GM21381 (cell line): ENCODE results near the gene DLG2.

ENCODE experiments used
- ATAC-seq: cut with Tn5 transposase; IDR thresholded peaks from one replicate; pipeline ENCODE4 v1.9.1; 2021; ENCODE audit warnings: mild to moderate bottlenecking, moderate library complexity; ENCODE audit not compliant: unreplicated experiment

Gene DLG2

DNA sequence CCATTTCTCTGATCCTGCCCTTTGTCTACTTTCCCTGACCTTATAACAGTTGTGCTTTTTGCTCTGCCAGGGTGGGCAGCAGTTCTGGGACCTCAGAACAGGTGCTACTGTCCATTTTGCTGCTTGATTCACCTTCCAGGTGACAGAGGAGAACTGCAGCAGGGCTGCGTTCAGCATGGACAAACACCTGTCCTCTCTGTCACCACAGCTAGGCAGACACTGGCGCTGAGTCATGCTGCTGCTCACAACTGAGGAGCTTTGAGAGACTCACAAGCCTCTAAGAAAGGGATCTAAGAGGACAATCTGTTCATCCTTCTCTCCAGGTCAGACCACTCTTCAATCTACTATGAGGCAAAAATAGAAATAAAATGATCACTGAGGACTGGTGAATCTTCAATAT is 1196.5 kb downstream of the DLG2 start:
- no peak for ATAC-seq

DNA sequence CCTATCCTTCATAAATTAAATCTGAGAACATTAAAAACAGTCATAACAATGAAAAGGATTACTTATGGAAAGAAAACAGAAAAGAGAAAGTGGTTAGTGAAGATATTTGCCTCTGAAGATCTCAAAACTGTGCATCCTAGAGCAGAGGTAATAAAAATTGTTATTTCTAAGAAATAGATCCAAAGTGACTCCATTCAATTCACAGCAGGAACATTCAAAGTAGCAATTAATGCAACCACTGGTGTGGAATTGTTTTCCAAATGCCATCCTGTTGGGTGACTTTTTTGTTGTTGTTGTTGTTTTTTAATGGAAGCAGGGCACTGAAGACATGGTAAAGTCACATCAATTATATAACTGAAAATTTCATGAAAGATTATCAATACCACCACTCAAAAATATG is 1201.5 kb downstream of the DLG2 start:
- ATAC-seq, result no peak

DNA sequence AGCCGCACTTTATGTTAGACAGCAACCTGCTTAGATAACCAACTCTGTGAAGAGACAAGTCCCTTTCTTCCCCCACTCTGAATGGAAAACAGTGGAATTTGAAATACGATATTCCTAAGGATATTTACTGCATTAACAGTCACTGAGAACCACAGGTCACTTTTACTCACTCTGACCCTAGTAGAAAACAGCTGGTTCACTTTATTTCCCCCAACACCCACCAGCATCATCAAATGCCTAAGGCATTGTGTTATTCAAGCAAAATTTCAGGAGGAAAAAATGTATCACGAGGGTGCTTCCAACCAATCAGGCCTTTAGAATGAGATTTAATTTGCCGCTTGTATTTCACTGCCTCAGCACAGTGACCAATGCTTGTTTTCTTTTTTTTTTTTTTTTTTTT is 1206.9 kb downstream of the DLG2 start:
- no peak for ATAC-seq

DNA sequence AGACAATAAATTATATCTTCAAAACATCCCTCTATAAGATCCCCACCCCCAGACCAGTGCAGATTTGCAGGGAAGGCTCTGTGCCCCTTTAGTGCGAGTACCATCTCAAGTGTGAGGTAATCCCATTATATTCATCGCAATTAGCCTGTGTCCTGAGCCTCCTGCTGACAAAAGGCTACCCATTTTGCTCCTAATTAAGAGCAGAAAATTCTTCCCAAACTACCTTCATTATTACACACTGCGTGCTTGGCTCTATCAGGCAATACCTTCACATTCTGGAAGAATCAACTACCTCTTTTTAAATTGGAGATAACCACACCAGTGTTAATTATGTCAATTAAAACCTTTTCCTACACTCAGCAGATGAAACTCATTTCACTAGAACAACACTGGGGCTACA is 1207.5 kb downstream of the DLG2 start:
- ATAC-seq, result no peak

DNA sequence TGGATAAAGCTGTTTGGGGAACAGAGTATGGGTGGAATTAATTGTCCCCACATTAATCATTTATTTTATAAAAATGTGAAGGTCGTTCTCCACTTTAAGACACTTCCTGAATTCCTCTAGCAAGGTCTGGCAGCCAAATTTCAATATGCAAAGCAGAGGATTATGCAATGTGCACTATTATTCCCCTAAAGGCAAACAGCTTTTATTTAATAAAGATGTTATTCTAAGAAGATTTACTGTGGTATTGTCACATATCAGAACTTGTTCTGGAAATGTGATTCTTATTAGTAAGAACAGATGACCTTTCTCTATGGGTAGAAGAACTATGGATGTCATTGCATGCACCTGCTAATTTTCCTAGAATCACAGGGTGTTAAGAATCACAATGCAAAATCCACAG is 1212.2 kb downstream of the DLG2 start:
- no peak for ATAC-seq

DNA sequence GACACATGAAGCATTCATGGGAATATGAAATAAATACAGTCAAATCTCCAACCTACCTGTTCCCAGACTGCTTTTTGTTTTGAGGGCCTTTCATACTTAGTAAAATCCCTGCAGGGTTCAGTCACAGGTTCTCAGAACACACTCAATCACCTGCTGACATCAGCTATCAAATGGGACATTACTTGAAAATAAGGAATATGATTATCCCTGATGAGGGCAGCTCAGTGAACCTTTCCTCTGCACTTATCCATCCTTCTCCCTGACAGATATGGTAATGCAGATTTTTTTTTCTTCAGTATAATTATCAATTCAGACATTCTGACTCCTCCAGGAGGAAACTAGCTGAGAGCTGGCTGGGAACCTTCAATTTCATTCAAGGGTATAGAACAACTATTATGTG is 1213.6 kb downstream of the DLG2 start:
- ATAC-seq, result no peak

DNA sequence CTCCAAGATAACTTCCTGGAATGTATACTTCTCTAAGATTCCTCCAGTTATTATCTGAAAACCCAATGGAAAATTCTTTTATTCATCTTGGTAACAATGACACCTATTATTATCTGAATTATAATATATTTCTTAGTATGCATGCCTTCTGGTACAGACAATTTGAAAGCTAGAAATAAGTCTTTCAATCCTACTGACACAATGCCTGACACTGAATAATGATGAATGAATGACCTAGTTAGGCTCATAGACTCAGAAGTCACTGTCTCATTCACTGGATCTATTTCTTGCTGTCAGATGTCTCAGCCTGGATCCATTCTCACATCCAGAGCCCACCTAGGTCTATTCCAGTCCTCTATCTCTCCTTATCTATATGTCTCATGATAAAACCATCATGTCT is 1214.3 kb downstream of the DLG2 start:
- no peak for ATAC-seq

DNA sequence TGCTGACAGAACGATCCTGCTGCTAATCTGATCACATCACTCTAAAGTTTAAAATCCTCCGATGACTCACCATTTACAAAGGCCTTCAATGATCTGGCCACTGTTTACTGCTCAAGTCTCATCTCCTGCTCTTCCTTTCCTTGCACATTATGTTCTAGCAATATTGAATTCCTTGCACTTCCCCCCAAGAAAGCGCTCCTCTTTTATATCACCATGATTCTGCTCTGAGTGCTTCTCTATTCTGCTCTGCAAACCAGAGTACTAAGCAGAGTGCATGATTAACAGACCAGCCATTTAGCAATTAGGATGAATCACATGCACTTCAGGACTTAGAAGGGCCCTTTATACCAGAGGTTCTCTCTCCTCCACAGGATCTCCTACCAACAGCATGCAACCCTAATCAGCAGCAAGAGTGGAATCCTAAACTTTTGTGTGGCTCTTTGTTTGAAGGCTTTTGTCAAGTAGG is 1218.2 kb downstream of the DLG2 start:
- no peak for ATAC-seq

DNA sequence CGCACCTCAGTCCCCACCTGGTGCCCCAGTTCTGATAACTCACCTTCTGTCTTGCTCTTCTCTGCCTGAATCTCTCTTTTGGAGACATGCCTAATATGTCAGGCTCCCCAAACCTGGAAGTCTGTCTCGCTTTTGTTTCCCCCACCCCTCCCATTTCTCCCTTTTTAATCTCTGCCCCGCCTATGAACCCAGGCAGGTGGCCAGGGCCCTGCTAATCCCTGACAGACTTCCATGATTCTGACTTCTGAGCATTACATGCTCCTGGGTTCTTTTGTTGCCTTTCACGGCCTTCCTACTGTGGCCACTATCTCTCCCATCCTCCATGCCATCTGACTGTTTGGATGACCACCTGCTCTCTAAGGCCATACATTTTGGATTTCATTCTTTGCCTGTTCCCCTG is 1220.1 kb downstream of the DLG2 start:
- ATAC-seq, result no peak

DNA sequence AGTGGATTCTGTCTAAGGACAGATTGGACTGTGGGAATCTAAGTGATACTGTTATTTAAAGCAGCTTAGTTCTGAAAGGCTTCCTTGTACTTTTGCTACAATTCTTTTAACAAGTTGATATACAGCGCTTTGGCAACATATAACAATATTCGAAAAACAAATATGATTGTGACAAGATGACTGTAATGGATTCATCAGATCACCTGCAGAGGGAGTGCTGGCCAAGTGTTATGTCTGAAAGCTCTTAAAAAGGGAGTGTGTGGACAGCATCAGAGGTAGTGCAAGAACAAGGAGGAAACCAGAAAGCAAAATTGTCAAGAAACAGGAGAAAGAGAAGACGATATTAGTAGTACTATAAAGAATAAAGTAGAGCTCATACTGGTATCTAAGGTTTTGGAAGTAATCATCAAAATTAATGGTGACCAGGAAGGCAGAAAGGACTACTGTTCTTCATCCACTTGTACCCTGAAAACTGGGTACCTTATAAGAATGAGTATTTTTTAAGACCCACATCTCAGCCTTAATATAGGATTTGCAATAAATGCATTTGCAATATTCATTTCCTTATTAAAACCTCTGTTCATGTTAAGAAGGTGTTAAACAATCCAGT is 1229.0 kb downstream of the DLG2 start:
- ATAC-seq, result no peak

DNA sequence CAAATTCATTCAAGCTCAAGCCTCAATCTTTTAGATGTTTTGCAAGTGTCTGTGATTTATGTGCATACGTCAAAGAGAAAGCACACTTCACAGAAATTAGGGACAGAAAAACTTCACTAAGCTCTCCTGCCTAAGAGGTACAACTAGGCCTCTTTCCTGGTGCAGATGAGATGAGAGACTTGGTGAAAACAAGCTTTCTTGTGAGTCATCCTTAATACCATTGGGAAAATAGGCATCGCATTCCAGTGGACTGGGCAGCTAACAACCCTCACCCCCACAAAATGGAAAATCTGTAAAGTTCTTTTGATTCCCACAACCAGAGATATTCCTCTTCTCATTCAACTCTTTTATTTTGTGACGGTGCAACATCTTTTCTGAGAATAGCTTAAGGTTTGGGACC is 1230.6 kb downstream of the DLG2 start:
- no peak for ATAC-seq

DNA sequence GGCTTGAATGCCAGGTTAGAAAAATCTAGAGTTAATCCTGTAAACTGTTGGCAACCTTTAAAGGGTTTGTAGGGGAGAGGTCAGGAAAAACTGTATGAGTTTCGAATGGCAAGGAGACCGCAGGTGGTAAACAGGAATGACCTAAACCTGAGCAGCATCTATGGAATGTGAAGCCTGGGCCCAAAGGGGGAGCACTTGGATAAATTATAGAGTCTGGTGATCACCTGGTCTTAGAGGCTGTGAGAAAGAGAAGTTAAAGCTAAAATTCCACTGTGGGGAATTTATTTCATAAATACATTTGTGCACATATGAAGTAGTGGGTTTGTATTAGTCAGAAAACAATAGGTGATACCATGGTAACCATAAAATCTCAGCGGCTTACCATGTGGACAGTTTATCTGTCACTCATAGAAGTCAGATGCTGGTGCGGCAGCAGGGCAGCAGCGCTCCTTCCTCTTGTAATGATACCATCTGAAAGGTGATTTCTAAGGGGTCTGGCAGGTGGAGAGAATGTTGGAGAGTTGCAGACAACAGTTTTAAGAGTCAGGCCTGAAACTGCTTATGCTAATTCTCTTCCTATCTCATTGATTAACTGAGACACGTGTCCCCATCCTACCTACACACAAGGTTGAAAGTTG is 1236.6 kb downstream of the DLG2 start:
- no peak for ATAC-seq

DNA sequence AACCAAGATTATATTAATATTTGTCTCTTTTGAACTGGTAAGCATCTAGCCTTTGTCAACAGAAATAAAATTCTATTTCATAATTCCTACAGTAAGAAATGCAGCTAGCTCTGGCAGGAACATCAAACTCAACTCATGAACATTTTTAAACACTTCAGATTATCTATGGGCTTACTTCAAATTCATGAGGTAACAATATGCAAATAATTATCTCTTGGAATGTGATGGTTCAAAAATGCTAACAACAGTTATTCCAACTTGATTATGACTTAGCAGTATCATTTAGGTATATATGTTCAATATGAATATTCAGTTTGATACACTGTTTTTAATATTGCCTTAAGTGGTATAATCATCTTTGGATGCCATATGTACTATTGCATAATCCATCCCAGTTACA is 1237.4 kb downstream of the DLG2 start:
- no peak for ATAC-seq

DNA sequence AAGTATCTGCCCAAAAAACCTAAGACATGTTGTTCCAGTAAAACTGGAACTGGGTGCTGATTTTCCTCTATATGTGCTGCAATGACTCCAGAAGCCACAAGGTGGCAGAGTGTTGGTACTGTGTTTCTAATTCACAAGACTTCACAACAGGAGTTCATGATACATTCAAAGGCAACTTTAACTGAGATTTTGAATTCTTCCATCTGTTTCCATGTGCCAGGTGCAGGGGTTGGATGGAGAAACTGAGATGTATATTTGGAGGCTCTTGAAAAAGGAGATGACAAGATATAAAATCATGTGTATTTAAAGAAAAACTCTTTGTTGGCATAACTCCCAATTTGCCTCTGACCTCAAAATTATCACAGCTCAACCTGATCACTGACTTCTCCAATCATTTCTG is 1242.4 kb downstream of the DLG2 start:
- peak; percentile 87 for ATAC-seq

DNA sequence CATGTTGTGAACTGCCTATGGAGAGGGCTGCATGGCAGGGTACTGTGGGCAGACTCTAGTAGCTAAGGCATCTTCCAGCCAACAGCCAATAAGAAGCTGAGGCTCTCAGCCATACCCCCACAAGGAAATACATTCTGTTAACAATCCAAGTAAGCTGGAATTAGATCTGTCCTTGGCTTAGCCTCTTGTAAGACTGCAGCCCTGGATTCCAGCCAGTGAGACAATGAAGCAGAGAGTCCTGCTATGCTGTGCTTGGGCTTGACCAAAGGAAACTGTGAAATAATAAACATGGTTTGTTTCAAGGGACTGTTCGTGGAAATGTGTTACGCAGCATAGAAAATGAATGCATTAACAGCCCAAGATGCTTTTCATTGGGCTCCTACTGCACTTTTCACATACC is 1243.6 kb downstream of the DLG2 start:
- no peak for ATAC-seq

DNA sequence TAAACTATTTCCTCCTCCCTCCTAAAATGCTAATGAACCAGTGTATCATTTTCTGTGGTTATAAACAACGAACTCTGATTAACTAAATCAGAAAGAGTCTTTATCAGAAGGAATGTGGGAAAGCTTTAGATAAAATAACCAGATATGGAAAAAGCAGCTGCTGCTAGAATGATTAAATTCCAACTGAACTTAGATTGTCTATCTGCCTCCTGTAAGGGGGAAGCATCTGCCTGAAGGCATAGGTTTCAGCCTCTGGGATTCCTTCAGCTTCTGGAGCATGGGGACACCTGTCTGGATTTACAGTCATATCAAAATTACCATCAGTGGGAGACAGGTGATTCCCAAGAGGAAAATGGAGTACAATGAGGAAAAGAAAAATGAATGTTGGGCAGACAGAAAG is 1245.5 kb downstream of the DLG2 start:
- no peak for ATAC-seq

DNA sequence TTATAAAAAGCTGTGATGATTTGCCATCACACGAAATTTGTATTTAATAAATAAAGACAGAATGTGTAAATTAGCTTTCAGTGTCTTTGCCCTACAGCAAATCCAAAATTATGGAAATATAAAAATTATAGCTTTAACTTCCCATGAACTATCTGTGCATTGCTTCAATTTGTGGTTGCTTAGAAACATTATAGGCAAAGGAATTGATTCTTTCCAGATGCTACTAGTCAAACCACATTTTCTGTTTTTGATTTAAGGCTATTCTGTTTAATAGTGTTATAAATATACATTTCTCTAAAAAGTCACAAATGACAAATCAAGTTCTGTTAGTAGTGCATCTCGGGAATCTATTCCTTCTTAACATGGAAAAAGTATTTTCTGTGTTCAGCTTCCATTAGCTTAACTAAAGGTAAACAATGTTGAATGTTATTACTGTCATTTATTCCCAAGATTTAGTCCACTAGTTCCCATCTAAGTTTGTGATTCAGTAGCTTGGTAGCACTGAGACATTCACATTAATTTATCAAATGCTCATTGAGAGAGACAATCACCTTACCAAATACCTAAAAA is 1254.7 kb downstream of the DLG2 start:
- ATAC-seq, result no peak

DNA sequence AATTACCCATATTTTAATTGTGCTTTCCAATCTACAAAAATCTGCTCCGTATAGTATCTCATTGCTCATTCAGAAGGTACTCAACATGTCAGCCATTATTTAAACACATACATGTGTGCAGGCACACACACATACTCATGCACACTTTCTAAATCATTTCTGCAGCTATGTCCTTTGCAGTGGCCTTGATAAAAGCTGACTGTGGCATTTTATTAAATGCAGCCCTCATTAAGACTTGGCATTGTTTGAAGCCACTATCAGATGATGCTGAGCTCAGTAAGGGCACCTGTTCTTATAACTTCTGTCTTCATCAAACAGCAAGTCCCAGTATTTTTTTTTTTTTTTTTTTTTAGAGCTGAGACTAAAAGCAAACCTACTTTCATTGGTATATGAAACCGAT is 1269.1 kb downstream of the DLG2 start:
- ATAC-seq, result no peak

DNA sequence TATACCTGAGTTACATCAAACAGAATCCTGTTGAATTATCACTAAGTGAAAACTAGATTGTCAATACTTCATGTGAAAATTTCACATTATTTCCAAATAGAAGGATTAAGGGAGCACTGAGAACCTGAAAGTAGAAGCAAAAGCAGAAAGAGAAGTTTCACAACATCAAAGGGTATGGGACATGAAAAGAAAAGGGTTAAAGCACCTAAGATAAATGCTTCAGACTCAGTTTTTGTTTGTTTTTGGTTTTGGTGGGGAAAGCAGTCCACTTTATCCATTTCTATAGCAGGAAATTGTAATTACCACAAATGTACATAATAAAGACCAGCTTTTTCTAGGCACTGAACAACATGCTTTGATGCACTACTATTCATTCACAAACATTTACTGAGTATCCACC is 1271.2 kb downstream of the DLG2 start:
- ATAC-seq, result no peak

DNA sequence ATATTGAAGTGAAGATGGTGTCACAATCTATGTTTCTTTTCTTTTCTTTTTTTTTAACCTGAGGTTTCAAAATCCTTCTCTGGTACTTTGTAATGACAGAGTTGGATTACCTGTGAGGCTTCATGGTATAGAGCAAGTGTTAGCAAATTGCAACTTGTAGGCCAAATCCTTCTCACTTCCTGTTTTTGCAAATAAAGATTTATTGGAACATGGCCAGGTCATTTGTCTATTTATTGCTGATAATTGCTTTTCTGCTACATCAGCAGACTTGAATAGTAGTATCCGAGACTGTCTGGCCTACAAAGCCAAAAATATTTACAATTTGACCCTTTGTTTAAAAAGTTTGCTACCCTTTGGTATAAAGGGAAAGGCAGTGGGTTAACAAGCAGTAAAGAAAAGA is 1281.5 kb downstream of the DLG2 start:
- no peak for ATAC-seq

DNA sequence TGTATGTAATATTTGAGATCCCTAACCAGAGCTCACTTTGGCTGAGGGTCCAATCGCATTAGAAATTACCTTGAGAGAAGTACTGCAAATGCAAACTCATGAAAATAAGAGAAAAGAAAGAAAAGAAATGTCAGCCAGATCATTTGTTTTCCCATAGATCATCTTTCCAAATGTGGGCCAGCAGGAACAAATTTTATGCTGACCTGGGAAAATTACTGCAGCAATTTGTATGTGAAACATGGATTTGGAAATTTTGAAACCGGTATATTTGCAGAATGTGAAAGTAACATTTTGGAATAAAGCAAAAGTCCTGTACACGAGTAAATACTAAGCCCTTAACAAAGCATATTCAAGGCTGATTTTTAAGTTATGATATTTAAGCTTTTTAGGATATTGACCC is 1282.1 kb downstream of the DLG2 start:
- no peak for ATAC-seq

DNA sequence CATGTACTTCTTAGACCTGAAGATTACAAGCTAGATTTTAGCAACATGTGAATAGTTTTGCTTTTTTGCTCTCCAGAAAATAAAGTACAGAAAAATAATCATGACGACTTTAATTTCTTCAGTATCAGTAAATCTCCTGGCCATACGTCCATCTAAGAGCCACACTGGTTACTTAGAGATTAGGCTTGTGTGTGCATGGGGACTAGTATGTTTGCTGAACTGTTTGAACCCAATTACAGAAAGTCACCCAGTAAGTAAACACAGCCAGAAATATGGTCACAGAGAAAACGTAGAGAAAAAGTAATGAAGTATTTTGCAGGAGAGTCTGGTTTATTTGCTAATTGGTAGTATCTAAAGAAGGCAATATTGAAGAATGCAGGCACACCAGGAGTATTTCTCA is 1287.3 kb downstream of the DLG2 start:
- no peak for ATAC-seq

DNA sequence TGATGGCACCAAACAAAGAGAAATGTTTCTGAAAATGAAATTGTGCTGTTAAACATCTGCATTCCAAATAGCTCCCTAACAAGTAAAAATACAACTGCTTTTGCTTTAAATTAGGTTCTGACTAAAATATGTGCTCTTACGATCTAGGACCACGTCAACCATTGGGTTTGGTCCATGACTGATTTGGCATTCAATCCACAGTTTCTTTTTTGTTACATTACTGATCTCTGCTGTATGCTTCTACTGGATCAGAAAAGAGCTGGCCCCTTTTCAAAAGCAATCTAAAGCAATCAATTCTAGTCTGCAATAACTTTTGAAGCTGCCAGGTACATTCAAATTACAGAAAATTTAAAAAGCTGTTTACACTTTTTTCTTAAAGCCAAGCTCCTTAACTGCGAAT is 1293.9 kb downstream of the DLG2 start:
- ATAC-seq, result no peak
